SJCRH30 (cell line): ENCODE data around the gene GRIN1. TPM values are rescaled to one million over a fixed set of nuclear protein-coding genes. Genes with fewer than 3 reads are reported as not detected.

ENCODE experiments used
- DNase-seq, 2 experiments: peaks; one replicate each; pipeline ENCODE4 v3.0.0-alpha.2; 2015 to 2020
- H3K27ac ChIP-seq: fragments of 250-450 bp; sonication (Bioruptor Pico); 2 replicates; pipeline ENCODE4 v1.5.1; 2020; ENCODE audit warnings: mild to moderate bottlenecking, moderate library complexity
- H3K27me3 ChIP-seq: fragments of 250-450 bp; sonication (Bioruptor Pico); 2 replicates; pipeline ENCODE4 v1.5.1; 2020; ENCODE audit warnings: mild to moderate bottlenecking, moderate library complexity
- H3K36me3 ChIP-seq: fragments of 250-450 bp; sonication (Bioruptor Pico); 2 replicates; pipeline ENCODE4 v1.5.1; 2020; ENCODE audit warnings: mild to moderate bottlenecking, moderate library complexity
- H3K4me1 ChIP-seq: fragments of 250-450 bp; sonication (Bioruptor Pico); 2 replicates; pipeline ENCODE4 v1.5.1; 2020; ENCODE audit warnings: mild to moderate bottlenecking, moderate library complexity
- H3K4me3 ChIP-seq: fragments of 250-450 bp; sonication (Bioruptor Pico); 2 replicates; pipeline ENCODE4 v1.5.1; 2020; ENCODE audit warnings: mild to moderate bottlenecking, moderate library complexity
- H3K9me3 ChIP-seq: fragments of 250-450 bp; sonication (Bioruptor Pico); replicated peaks from 2 replicates; pipeline ENCODE4 v1.5.1; 2020; ENCODE audit warnings: mild to moderate bottlenecking, moderate library complexity
- total RNA-seq: library from RNA; depleted of rRNA; stranded (reverse); fragments of >200 nt; shearing (Covaris generic); gene quantifications from 2 replicates; pipeline ENCODE4 v1.2.3, GENCODE V29; 2014; rRNA removed

Gene GRIN1
- total RNA-seq, 1 experiment from 2014 or later = 0.49 TPM

DNA sequence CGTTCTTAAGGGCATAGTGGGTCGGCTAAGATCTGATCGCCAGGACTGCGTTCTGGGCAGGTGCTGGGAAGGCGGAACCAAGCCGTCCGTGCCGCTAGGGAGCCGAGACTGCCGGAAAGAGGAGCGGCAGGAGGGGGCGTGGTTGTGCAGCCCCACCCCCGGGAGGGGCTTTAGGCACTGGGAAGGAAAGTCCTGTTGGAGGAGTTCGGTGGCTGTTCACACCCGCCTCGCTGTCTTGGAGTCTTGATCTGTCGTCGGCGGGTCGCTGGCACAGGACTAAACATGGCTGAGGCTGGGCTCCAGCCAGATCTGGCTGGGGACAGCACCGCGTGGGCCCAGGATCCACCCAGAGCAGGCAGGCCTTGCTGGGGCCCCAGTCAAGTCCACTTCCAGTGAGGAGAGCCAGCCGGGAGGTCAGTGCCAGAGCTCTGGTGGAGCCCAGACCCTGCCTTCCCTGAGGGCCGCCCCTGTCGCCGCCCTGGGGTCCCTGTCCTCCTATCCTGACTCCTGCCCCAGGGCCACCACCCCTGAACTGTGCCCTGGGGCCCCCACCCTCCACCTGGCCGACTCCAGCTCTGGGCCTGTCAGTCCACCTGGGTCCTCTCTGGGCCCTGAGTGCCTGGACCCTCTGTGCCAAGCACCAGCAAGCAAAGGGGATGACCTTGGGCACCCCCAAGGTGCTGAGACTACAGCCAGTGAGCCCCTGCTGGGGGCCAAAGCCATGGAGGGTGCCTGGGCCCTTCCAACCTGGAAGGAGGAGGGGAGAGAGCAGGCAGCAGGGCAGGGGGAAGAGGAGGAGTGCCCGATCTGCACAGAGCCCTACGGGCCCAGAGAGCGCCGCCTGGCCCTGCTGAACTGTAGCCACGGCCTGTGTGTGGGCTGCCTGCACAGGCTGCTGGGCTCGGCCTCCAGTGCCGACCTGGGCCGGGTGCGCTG lies 78.6 kb downstream of the GRIN1 start:
- no peak overlapping the region for H3K4me3 ChIP-seq
- H3K27ac ChIP-seq = no peak overlapping the region
- DNase-seq = no peak
- peaks cover 19% of the 10 kb centered on the region for H3K36me3 ChIP-seq
- no peaks in the 10 kb centered on the region for H3K27me3 ChIP-seq
- peaks cover 3% of the 10 kb centered on the region; the same call in 1 of the 2 replicates for H3K4me1 ChIP-seq
- no peaks in the 10 kb centered on the region for H3K9me3 ChIP-seq

DNA sequence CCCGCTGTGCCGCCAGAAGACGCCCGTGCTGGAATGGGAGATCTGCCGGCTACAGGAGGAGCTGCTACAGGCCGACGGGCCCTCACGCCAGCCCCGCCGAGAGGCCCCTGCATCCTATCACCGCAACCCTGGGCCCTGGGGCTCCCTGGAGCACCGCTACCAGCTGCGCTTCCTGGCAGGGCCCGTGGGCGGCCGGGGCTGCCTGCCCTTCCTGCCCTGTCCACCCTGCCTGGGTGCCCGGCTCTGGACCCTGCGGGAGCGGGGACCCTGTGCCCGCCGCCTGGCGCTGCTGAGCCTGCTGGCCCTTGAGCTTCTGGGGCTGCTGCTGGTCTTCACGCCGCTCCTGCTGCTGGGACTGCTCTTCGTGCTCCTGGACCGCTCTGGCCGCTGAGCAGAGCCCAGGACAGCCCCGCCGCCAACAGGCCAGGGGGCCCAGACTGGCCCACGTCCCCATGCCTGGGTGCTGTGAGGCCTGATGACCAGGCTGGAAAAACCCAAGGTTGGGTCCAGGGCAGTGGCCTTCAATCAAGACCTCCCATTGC lies 79.3 kb downstream of the GRIN1 start:
- H3K27me3 ChIP-seq = no peaks in the 10 kb centered on the region
- peaks cover 8% of the 10 kb centered on the region; the same call in 1 of the 2 replicates for H3K4me1 ChIP-seq
- no peak for DNase-seq
- H3K9me3 ChIP-seq = no peaks in the 10 kb centered on the region
- no peak overlapping the region for H3K27ac ChIP-seq
- no peak overlapping the region for H3K4me3 ChIP-seq
- peaks cover 15% of the 10 kb centered on the region; the same call in 1 of the 2 replicates for H3K36me3 ChIP-seq

Other genes starting within 250 kb of the GRIN1 start
- 37.1 and 40.4 TPM in 2 replicates for gene FBXW5, start 194.4 kb upstream of the GRIN1 start, total RNA-seq
- not detected in 2 replicates for gene C8G, start 193.9 kb upstream of the GRIN1 start, total RNA-seq
- not detected in 2 replicates for gene LCN12, start 186.9 kb upstream of the GRIN1 start, total RNA-seq
- gene PTGDS, start 161.7 kb upstream of the GRIN1 start, total RNA-seq = not detected in 2 replicates
- not detected in 2 replicates for gene LCNL1, start 156.2 kb upstream of the GRIN1 start, total RNA-seq
- gene PAXX, start 146.7 kb upstream of the GRIN1 start, total RNA-seq = 25.9 and 27.8 TPM in 2 replicates
- gene CLIC3, start 142.6 kb upstream of the GRIN1 start, total RNA-seq = 0.28 and 0.55 TPM in 2 replicates
- 4.0 and 4.6 TPM in 2 replicates for gene ABCA2, start 110.9 kb upstream of the GRIN1 start, total RNA-seq
- gene FUT7, start 107.1 kb upstream of the GRIN1 start, total RNA-seq = not detected in 2 replicates
- 0.51 and 0.91 TPM in 2 replicates for gene NPDC1, start 93.0 kb upstream of the GRIN1 start, total RNA-seq
- 1.9 and 2.0 TPM in 2 replicates for gene ENTPD2, start 85.1 kb upstream of the GRIN1 start, total RNA-seq
- 69.7 and 71.0 TPM in 2 replicates for gene SAPCD2, start 68.6 kb upstream of the GRIN1 start, total RNA-seq
- 12.6 and 13.8 TPM in 2 replicates for gene UAP1L1, start 61.6 kb upstream of the GRIN1 start, total RNA-seq
- 38.4 and 42.6 TPM in 2 replicates for gene MAN1B1, start 52.2 kb upstream of the GRIN1 start, total RNA-seq
- 12.6 and 13.4 TPM in 2 replicates for gene DPP7, start 24.4 kb upstream of the GRIN1 start, total RNA-seq
- 0.24 and 0.53 TPM in 2 replicates for gene LRRC26, start 30.9 kb downstream of the GRIN1 start, total RNA-seq
- not detected in 2 replicates for gene TMEM210, start 32.9 kb downstream of the GRIN1 start, total RNA-seq
- 29.7 and 38.7 TPM in 2 replicates for gene ANAPC2, start 49.4 kb downstream of the GRIN1 start, total RNA-seq
- 73.0 and 88.1 TPM in 2 replicates for gene SSNA1, start 49.5 kb downstream of the GRIN1 start, total RNA-seq
- 14.0 and 14.8 TPM in 2 replicates for gene TPRN, start 61.6 kb downstream of the GRIN1 start, total RNA-seq
- gene TMEM203, start 66.5 kb downstream of the GRIN1 start, total RNA-seq = 57.3 and 60.5 TPM in 2 replicates
- 12.5 and 17.2 TPM in 2 replicates for gene NDOR1, start 66.5 kb downstream of the GRIN1 start, total RNA-seq
- 0.23 and 0.43 TPM in 2 replicates for gene RNF208, start 83.1 kb downstream of the GRIN1 start, total RNA-seq
- gene CYSRT1, start 86.0 kb downstream of the GRIN1 start, total RNA-seq = 1.7 TPM in 2 replicates
- not detected in 2 replicates for gene RNF224, start 88.3 kb downstream of the GRIN1 start, total RNA-seq
- gene SLC34A3, start 91.7 kb downstream of the GRIN1 start, total RNA-seq = 0.06 TPM in 1 of 2 replicates, not detected in the other
- 528 and 565 TPM in 2 replicates for gene TUBB4B, start 102.1 kb downstream of the GRIN1 start, total RNA-seq
- gene STPG3, start 112.1 kb downstream of the GRIN1 start, total RNA-seq = not detected in 2 replicates
- 65.5 and 66.8 TPM in 2 replicates for gene NELFB, start 116.2 kb downstream of the GRIN1 start, total RNA-seq
- 4.0 and 4.4 TPM in 2 replicates for gene TOR4A, start 138.6 kb downstream of the GRIN1 start, total RNA-seq
- 0.89 and 1.0 TPM in 2 replicates for gene NRARP, start 163.1 kb downstream of the GRIN1 start, total RNA-seq